ENCODE results near the gene RNU5B-1.

Gene RNU5B-1

GRCh38 chr15:65289261-65289854 is 15.1 kb upstream of the RNU5B-1 start:
- DNase-seq: no peak

- DNase-seq: no peak
Measured at GRCh38 chr15:65290228-65290627, 14.2 kb upstream of the RNU5B-1 start.

- no peak for DNase-seq
Measured at GRCh38 chr15:65292938-65293518, 11.4 kb upstream of the RNU5B-1 start.

- no peak for DNase-seq
Measured at GRCh38 chr15:65298731-65299130, 5.7 kb upstream of the RNU5B-1 start.

- DNase-seq: no peak
Measured at GRCh38 chr15:65300924-65301441, 3.5 kb upstream of the RNU5B-1 start.

- DNase-seq: no peak
Measured at GRCh38 chr15:65302061-65302460, 2.4 kb upstream of the RNU5B-1 start.

- peak; percentile 72 for DNase-seq
Measured at GRCh38 chr15:65303687-65304380, 643 bp upstream of the RNU5B-1 start.

GRCh38 chr15:65305150-65305758 is 777 bp downstream of the RNU5B-1 start:
- DNase-seq: peak; percentile 60

- DNase-seq: no peak
Measured at GRCh38 chr15:65305776-65306175, 1.3 kb downstream of the RNU5B-1 start.

- no peak for DNase-seq
Measured at GRCh38 chr15:65306551-65306950, 2.1 kb downstream of the RNU5B-1 start.

- DNase-seq: no peak
Measured at GRCh38 chr15:65307978-65308377, 3.5 kb downstream of the RNU5B-1 start.

GRCh38 chr15:65309882-65310418 is 5.5 kb downstream of the RNU5B-1 start:
- DNase-seq: no peak

- no peak for DNase-seq
Measured at GRCh38 chr15:65310431-65311137, 6.1 kb downstream of the RNU5B-1 start.

- no peak for DNase-seq
Measured at GRCh38 chr15:65311760-65312159, 7.3 kb downstream of the RNU5B-1 start.

- no peak for DNase-seq
Measured at GRCh38 chr15:65312400-65312916, 8.0 kb downstream of the RNU5B-1 start.

- DNase-seq: peak; percentile 89
Measured at GRCh38 chr15:65318870-65319356, 14.4 kb downstream of the RNU5B-1 start.

GRCh38 chr15:65323071-65323511 is 18.6 kb downstream of the RNU5B-1 start:
- no peak for DNase-seq

GRCh38 chr15:65326117-65326526 is 21.6 kb downstream of the RNU5B-1 start:
- no peak for DNase-seq

GRCh38 chr15:65326818-65327217 is 22.3 kb downstream of the RNU5B-1 start:
- no peak for DNase-seq

- DNase-seq: no peak
Measured at GRCh38 chr15:65327651-65328393, 23.3 kb downstream of the RNU5B-1 start.

- DNase-seq: no peak
Measured at GRCh38 chr15:65328506-65329287, 24.2 kb downstream of the RNU5B-1 start.
